ENCODE measurements around the gene HSPG2.
A peak's percentile ranks its signal among the peaks of the same experiment; 100 is the strongest.

Gene HSPG2

DNA sequence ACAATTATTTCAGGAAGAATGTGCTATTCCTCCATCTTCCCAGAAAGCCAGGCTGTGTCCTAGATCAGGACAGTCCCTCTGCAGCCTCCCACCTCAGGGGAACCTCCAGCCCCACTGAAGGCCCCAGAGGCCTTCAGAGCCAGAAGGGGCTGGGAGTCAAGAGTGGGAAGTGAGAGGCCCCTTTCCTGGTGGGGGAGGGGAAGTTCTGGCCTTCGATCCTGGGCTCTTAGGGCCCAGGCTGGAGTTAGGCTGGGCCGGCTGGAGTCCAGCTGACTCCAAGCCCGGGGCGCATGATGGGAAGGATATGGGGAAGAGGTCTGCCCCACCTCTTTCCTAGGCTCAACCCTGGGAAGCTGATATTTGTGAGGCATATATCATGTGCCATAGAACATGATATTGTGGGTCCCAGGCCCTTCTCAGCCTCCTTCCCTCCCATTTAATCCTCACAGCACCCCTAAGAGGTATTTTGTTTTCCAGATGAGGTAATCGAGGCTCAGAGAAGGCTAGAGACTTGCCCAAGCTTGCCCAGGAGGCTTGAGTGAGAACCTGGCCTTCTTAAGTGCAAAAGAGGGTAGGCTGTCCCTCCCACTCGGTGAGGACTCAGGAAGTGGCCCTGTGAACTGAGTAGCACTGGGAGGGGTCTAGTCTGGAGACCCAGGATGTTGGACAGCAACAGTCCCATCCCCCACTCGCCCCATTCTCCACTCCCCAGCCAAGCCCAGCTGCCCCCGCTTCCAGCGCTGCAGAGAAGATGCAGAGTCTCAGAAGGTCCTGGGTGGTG, 18.6 kb upstream of the HSPG2 start:
- no peak for DNase-seq

DNA sequence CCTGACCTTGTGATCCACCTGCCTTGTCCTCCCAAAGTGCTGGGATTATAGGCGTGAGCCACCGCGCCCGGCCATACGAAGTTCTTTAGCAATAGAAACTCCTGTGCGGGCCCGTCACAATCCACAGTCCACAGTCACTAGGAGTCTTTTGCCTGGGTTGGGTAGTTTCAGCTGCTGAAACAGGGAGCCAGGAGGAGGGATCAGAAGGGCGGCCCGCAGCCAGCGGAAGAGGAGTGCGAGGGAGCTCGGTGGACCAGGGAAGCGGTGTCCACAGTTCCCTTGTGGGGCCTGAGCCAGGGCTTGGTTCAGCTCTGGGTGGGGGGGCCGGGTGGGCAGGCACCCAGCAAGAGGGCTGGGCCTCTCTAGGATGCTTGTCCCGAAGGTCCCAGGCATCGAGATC, 17.9 kb upstream of the HSPG2 start:
- DNase-seq = no peak

DNA sequence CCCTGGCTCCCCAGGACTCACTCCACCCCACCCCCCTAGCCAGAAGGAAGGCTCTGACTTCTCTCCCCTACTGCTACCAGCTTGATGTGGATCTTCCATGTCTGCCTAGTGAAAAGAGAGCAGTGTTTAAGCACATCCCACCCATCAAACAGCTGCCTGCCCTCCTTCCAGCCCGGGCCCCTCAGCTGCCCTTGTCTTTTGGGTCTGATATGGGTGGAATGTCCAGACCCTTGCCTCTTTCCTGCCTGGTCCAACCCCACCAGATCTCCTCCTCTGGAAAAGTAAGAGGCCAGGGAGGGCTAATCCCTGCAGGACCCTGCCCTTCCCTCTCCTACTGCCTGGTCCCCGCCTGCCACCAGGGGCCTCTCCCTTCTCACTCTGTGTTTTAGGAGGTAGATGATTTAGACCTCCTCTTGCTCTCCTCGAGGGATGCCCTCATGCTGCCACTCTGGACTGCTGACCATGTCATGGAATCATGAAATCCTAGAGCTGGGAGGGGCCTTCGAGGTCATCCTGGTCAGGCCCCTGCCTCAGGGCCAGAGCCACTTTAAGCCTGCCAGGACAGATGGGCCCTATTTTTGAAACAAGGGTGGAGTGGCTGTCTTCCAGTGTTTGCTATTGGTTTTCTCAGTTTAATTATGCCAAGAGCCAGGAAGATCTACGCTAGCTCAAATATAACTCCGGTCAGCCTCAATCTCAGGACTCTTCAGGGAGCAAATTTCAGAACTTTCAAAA, 15.8 kb upstream of the HSPG2 start:
- no peak for DNase-seq

DNA sequence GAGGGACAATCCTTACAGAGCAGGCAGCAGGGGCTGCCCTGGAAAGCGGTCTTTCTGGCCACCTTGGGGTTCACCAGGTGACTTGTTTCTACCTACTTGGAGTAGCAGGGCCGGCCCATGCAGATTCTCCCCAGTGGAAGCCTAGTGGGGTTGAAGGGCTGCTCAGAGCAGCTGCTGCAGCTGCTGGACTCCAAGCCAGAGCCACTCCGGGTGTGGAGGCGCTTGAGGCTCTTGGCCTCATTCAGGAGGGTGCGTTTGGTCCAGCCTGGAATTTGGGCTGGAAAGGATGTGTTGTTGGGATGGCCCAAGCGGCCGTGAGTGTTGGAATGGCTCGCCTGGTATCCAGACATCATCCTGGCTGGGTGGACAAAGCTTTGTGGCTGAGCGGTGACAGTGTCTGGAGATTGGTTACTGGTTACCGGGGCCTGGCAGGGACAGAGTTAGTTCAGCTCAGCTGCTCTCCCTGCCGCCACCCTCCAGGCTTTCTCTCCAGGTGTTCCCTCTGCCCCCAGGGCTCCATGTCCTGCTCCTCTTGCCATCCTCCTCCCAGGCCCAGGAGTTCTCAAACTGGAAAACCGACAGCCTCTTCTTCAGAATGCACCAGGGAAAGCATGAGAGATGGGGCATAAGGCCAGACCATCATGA, 14.2 kb upstream of the HSPG2 start:
- DNase-seq = no peak

DNA sequence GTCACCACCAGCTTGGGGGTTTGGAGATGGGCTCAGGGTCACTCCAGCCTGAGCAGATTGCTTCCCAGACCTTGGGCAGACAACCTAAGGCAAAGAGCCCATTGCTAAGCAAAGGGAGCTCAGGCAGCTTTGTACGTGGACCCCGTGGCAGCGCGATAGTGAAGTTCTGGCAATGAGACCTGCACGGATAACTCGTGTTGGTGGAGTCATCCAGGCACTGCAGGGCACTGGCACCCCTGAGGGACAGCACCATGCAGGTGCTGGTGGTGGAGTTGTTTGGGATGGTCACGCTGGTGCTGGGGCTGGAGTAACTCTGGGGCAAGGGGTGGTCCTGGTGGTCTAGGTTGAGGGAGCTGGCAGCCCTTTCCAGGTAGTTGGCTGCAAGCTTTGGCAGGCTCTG, 13.6 kb upstream of the HSPG2 start:
- DNase-seq = no peak

DNA sequence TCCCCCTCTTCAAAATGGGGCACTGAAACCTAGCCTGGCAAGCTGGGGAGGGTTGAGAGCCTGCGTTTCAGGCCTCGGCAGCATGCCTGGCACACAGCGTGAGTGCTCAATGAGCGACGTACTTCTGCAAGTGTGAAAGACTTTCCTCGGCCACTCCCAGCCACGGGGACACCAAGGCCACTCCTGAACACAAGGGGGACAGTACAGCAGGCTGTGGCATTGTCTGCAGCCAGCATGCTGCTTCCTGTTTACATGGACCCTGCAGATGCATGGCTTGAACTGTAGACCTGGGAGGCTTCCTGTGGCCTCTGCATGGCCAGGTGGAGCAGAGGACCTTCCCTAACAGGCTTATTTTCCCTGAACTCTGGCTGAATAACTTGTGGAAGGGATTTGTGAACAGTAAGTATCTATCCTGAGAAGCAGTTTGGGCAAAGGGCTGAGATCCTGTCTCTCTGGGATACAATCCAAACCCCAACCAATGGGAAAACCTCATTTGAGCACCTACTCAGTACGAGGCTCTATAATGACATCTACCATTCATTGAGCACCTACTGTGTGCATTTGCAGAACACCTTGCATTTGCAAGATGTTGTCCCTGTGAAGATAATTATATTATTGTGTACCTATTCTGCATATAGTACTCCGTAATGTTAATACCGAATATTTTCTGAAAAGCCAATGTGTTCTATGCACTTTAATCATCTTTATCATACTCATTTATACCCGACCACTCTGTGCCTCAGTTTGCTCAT, 9.9 kb upstream of the HSPG2 start:
- DNase-seq = no peak

DNA sequence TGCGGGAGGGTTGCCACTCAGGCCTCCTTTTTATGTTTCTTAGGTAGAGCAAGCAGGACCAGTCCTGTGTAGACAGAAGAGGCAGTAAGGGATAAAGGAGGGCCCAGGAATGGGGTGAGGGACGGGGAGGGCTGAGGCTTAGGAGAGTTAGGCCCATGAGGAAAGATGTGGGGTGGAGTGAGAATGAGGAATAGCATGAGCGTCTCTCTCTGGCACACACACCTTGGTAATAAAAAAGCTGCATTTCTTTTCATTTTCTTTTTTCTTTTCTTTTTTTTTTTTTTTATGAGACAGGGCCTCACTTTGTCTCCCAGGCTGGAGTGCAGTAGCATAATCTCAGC, 7.6 kb upstream of the HSPG2 start:
- DNase-seq = no peak

DNA sequence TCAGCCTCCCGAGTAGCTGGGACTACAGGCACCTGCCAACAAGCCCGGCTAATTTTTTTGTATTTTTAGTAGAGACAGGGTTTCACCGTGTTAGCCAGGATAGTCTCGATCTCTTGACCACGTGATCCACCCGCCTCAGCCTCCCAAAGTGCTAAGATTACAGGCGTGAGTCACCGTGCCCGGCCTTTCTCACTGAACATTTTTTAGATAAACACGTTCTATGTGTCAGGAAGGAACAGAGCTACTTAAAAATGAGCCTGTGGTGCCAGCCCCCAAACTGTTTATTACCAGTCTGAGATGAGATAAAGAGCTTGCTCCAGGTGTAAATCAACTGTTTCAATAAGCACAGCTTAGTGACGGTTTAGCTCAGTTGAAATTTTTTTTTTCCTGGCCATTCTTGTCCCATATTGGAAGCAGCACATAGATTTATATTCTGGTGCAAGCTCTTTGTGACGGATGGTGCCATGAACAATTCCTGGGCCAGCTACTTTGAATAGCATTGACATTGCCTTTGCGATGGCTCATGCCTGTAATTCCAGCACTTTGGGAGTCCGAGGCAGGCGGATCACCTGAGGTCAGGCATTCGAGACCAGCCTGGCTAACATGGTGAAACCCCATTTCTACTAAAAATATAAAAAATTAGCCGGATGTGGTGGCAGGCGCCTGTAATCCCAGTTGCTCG, 6.0 kb upstream of the HSPG2 start:
- peak; percentile 67 for DNase-seq

DNA sequence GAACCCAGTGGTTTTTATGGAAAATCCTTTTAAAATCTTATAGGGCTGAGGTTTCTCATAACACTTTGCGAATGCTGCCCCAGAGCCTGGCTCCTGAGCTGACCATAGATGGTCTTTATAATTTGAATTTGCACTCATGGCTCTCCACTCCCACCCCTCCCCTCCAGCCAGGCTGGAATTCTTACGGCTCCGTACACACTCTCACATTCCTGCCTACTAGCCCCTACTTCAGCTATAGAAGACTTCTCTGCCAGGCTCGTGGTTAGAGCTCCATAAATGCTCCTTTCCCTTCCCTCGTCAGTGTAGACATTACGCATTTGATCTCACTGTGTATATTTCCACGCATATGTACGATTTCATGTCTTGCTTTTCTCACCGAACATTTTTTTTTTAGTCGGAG, 5.4 kb upstream of the HSPG2 start:
- DNase-seq = no peak

DNA sequence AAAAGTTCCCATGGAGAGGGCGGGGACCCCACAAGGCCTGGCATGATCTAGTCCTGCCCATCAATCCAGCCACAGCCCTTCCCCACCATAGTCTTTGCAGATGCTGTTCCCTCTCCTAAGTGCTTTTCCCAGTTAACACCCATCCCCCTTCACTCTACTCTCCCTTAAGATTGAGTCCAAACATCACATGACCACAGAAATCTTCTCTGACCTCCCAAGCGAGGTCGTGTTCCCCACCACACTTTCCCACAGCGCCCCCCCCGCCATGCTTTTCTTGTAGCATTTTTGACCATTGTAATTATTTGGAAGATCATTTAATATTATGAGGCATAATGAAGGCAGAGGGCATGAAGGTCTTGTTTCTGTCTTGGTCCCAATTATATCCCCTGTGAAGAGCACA, 4.3 kb upstream of the HSPG2 start:
- no peak for DNase-seq

DNA sequence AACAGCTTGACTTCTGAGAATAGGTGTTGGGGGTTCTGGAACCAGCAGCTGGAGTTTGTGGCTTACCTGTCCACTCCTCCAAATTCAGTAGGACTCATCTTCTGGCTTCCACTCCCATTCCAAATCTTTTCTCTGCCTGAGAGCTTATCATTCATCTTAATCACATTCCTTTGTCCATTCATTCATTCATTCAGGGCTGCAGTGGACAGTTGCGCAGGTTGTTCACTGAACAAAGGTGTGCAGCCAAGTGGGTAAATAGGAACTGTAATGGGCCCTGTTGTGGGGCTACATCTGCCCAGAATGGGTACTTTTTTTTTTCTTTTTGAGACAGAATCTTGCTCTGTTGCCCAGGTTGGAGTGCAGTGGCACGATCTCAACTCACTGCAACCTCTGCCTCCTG, 3.4 kb upstream of the HSPG2 start:
- DNase-seq = no peak

DNA sequence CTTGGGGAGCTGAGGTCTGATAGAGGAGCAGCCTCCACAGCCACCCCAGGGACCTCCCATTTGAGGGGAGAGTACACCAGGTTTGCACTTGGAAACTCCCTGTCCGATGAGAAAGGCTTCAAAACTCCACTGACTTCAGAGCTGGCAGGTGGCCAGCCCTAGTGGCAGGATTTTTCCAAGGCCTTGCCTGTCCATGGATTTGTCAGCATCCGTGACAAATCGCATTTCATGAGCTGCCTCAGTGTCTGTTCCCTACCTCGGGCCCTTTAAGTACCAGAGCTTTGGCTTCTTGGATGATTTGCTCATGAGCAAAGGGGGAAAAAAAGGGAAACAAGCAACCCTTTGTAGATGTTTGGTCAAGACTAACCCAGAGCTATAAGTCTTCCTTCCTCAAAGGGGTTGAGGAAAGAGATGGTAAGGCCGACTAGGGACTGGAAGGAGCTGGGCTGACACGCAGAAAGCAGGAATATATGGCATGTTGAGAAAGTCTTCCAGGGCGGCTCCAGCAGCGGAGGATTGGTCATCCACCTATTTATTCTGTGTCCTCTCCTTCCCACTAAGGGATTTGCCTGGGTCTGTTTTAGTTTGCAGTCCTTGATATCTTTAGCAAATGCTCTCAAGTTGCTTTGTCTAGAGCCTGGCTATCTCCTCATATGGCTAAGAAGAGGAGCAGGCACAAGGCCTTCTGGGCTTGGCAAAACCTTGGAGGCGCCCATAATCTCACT, 2.7 kb upstream of the HSPG2 start:
- peak; percentile 88 for DNase-seq

DNA sequence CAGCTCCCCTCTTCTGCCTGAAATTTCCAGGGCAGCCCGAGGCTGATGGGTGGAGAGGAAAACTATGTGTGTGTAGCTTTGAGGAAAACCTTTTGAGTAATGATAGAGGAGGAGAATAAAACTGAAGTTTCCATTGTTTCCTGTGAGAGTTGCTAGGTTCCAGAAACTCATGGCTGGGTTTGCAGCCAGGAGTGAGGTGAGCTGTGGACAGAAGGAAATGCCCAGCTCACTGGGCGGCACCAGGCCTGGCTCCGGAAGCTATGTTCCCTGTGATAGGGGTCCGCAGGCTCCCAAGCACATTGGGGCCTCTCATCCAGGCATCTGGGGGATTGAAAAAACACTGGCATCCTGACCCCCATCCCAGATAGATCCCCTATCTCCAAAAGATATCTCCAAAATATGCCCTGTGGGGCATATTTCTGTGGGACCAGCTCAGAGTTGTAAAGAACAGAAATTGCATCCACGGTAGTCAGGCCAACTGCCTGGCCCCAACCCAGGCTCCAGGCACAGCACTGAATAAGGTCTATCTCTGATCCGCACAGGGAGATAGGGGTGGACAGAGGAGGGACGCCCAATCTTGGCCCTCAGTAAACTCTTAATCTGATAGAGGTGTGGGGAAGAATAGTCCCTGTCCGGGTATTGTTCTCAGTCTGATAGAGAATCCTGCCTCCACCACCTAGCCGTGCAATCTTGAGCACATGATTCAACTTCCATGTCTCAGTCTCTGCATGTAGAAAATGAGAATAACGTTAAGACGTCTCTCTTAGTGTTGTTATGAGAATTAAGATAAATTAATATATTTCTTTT, 1.8 kb upstream of the HSPG2 start:
- DNase-seq = no peak

DNA sequence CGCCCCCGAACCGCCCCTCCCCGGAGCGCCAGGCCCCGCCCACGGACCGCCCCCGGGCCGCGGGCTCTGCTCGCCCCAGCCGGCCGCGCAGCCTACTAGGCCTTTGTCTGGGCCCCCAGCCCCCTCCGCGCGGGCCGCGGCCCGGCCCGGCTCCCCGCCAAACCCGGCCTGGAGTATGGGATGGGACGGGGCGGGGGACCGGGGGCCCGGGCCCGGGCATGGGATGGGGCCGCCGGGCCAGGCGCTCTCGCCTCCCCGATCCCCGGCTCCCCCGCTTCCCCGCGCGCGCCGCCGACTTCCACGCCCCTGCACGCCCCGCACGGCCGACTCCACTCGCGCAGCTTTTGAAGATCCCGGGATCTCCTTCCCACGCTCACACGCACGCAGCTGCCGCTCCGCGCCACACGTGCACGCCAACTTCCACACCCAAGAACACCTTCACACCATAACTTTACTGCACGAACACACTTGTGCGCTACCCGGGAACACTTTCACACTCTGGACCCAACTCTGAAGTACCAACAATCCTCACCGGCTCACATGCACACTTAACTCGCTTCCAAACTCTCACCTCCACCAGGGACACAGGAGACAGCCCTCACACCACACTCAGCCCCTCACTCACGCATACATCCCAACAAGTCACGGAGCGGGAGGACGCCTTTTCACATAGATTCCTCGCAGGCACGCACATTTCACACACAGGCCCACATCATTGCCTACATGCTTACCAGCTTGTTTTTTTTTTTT, 437 bp upstream of the HSPG2 start:
- DNase-seq = peak; percentile 80

DNA sequence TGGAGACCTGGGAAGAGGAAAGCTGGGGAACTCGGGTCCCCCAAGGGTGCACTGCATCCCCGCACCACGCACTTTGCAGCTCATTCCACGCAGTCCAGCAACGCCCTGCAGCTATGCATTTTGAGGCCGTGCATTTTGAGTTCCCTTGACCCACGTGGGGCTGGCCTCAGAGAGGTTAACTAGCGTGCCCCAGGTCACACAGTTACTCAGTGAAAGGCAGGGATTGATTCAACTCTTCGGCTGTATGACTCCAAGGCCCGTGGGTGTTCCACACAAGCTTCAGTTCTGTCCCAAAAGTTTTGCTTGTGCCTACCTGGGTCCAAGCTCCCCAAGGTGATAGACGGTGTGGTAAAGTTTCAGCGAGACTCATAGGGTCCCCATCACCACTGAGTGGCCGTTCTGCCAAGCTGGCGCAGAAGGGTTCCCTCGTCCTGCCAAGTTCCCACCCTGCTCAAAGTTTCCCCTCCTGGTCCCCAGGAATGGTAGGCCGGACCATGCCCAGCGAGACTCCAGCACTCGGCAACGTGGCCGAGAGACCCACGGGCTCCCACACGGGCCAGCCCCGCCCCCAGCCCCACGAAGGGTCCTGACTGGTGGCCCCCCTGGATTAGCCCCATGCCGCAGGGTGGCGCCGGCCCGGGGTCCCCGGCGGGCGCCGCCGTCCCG, 611 bp downstream of the HSPG2 start:
- DNase-seq = peak; percentile 32

DNA sequence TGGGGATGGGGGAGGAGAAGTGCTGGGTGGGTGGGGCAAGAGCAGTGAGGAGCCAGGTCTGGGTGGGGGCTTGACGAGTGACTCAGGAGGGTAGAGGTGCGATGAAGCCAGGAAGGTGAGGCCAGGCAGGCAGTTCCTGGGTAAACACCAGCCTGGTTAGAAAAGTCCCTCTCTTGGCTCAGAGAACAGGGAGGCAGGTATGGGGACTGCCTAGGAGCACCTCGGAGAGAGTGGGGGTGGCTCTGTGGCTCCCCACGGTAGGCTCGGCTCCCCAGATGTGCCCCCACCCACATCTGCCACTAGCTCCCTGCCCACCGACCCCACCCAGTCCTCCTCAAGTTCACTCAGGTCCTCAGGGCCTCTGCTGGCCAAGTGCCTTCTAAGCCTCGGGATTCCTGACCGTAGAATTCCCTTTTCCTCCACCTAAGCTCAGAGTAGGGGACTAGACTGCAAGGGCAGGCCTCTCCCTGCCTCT, 1.2 kb downstream of the HSPG2 start:
- DNase-seq = no peak

DNA sequence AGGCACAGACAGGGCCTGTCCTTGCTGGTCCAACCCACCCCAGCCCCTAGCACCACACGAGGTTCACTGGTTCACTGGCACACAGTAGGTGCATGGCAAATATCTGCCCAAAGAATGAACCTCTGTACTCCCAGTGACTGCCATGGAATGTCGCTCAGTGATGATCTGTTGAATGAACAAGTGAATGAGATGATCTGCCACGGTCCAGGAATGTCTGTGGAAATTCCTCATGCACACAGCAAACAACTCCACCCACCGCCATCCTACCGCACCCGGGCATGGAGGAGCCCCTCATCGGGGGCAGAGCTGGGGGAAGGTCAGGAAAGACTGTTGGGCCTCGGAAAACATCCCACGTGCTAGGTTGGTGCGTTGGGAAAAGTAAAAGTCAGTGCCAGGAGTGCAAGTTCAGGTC, 1.7 kb downstream of the HSPG2 start:
- DNase-seq = no peak

DNA sequence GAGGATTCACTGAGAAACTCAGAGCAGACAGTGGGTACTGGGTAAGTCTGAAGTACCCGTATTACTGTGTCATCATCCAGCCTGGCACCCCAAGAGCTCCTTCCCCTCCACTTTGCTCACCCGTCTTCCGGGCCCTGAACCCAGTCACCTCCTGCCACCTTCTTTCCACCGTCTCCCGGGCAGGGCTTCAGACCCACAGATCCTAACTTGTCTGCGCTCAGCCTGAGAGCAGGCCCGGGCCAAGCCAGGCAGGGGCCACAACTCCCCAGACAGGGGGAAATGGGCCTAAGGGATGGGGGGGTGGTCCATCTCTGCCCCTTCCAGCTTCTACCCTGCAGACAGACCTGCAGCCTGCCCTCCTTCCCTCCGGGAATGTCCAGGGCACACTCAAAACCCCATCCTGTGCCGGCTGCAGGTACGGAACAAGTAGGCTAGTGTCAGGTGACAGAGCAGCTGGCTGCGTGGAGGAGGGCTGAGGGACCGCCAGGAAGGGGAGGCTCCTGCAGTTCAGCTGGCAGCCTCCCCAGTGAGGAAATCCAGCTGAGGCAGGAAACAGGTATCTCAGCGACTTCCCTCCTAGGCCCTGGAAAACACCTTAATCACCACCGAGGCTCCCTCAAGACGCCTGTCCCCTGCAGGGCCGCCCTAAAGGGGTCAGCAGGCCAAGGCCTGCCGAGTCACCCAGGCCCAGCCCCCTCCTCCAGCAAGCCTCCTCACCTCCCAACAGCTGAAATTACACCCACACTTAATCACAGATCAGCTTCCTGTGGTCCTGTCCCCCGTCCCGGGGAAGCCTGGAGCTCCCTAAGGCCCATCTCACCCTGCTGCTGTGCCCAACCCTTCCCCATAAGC, 3.5 kb downstream of the HSPG2 start:
- DNase-seq = no peak

DNA sequence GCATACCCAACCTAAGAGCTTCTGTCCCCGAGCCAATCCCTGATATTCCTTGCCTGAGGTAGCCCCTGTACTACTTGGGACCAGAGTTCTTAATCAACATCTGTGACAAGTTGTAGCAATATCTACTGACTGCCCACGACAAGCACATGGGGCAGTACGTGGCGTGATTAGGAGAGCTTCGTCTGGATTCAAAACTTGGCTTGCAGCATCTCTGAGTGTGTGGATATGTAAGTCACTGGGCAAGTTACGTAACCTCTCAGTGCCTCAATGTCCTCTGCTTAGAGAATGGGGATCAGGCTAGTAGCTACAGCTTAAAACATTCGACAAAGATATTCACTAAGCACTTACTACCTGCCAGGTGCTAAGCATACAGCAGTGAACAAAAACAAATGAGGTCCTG, 5.0 kb downstream of the HSPG2 start:
- peak; percentile 85 for DNase-seq

Measured in HCEC 1CT (cell line).